HUDEP-2 (cell line): ENCODE measurements around the gene KIF16B.
"Not testable (repeated sequence)": the region's sequence is repeated elsewhere in the genome, so short reads cannot be mapped to it uniquely, and the experiment has no call there.

Experiments
- DNase-seq, 76 experiments: peaks; one replicate each; lab custom pipeline; 2025; ENCODE audit not compliant: unreplicated experiment in 76 of 76; lab: John Stamatoyannopoulos, UW

KIF16B gene

DNA sequence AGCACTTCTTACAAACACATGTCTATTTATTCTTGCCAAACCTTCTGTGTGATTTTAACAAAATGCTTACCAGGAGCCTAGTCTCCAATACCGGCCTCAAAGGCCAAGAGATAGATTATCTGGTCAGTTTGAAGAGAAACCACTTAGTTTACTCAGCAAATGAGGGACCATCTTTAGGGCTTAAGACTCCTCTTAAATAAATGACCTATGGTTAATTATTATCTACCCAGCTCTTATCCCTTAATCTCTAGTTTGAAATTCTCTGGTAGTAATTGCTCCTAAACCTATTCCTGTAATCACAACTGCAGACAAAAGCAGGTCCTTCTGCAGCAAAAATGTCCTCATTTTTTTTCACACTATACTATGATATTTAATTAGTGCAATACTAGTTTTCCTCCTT, 301.8 kb downstream of the KIF16B start:
- DNase-seq = no peak

DNA sequence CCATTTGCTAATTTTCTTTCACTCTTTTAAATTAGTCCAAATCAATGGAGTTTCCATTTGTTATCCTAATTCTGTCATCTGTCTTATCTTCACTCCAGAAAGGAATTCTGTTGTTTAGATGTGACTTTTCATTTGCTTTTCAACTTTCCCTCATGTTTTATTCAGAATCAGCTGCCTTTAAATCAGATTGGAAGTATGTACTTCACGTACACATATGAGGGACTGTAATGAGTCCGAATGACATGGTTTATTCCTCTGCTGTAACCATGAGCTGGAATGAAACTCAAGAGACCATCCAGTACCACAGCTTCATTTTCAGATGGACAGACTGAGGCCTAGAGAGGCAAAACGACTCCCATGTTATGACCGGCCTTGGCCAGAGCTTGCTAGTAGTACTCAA, 302.3 kb downstream of the KIF16B start:
- DNase-seq = no peak

DNA sequence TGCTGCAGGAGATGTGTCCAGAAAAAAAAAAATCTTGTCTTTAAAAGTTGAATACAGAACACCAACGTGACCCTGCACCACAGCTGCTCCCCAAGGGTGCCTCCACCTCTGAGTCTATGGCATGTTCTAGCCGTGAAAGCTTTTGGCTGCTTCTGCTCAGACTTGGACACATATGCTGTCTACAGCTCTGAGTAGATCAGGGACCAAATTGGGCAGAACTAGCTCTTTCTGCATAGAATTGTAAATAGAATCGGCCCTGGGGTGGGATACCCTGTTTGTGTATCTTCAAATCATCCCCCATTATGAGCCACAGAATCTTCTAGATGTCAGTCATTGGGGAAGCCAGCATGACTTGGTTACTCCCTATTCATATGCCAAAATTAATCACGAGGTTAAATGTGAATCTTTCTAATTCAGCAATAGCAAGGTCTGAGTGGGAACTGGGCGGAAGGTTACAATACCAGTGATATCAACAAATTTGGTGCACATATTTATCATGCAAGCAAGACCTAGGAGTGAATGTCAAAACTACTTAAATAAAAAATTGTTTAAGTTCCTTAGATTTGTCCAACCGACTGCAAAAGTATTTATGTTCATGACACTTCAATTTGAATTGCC, 302.8 kb downstream of the KIF16B start:
- DNase-seq = no peak

DNA sequence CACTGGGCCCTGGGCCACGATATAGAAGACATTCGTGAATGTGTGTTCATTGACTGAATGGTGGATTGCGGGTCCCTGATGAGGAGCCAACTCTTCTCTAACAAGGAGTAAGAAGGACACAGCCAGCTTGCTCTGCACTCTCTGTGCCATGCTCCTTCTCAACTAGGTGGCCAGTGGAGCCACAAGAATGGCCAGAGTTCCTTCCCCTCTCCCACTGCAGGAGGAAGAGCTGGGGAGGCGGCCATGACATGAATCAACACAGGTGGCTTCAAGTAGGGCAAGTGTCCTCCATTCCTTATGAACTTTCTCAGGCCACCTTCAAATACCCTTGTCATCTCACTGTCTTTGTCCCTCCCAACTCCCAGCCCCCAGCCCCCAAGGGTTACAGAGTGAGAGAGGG, 305.7 kb downstream of the KIF16B start:
- DNase-seq = no peak

DNA sequence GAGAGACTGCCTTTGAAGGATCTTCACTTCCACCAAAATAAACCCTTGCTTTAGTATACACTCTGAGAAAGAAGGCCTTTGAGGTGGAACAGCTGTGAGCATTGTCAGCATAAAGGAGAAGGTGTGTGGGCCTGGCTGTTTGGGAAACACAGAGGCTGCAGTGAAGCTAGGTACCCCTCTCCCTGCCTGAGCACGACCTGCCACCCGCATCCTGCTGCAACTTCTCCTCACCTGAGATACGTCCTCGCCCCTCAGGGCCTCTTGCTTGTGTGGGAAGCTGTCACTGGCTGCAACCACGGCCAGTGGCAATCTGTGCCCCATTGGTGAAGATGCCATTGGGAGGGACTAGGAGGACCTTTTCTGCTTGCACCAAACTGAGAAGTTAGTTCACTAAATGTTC, 307.9 kb downstream of the KIF16B start:
- DNase-seq = no peak

DNA sequence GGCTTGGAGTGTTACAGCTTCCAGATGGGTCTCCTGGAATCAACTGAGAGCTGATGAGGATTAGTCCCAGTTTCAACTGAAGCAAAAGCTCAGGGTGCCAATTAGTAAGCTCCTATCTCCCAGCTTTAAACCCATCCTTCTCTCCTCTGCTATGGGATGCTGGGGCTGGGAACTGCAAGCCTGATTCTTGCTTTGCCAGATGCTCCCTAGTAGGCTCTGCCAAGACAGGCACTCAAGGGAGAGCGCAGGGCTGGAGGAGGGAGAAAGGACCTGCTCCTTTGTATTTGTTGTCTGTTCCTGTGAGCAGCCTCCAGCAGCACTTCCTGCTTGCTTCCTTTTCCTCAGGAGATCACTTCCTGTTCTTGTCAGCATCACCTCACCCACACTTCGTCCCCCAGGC, 309.7 kb downstream of the KIF16B start:
- no peak for DNase-seq

DNA sequence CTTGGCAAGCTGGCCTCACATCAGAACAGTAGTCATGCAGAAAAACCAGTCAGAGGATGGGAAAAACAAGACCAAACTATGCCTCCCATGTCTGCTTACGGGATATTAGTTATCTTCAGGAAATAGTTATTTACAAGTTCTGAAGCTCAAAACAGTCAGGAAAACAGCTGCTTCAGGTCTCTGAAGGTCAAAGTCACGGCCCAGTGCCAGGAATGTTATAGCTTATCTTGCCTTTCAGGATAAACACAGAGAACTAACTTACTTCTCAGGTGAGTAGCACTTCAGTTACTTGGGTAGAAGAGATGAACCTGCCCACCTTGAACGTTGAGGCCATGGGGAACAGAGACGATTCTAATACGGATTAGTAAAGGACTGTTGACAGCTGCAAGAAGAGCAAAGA, 310.7 kb downstream of the KIF16B start:
- peak in 1 of 76 experiments; percentile 4 for DNase-seq

DNA sequence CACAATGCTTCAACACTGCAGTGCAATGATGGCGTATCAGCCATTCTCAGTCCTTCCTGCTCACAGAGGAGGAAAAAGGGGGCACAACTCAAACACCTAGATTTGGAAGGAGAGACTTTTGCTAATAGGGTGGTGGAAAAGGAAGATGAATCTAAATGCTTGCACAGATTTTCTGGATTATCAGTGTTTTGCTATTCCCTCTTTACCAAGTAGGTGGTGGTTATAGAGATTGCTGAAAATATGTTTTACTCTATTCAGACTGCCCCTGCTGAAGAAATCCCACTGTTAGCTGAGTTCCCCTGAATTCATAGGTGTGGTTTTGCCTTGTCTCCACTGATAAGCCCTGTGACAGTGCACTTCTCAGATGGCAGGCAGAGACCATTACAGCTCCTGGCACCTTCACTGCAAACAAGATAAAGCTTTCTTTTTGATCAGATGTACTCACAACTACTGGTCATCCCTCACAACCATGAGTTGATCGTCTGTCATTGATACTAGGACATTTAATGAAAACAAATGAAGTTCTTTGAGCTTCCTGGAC, 311.4 kb downstream of the KIF16B start:
- peak in 68 of 76 experiments; percentile 3 to 81 (median 42) for DNase-seq

DNA sequence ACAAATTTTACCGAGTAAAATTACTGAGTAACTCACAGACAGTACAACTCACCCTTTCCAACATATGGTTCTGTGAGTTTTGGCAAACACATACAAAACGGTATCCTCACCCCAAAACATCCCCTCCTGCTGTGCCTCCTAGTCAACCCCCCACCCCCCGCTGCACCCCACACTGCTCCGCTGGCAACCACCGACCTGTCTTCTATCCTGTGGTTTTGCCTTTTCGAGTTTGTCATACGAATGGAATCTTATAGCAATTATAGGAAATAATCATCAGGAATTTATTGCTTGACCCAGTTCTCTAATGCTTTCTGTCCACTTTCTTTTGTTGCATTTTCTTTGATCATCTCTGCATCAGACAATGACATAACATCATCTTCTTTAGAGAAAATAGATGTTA, 312.3 kb downstream of the KIF16B start:
- no peak for DNase-seq

DNA sequence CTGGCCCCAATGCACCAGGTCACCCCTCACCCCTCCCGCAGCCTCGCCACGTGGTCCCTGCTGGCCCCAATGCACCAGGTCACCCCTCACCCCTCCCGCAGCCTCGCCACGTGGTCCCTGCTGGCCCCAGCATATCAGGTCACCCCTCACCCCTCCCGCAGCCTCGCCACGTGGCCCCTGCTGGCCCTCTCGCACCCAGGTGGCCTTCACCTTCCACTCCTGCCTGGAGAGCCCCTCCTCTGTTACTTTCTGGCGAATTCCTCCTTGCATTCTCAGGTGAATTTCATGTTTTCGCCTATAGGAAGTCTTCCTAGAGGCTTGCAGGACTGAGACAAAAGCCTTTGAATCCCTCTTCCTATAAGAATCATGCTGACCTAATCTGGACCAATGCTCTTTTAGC, 313.1 kb downstream of the KIF16B start:
- DNase-seq = not testable (repeated sequence)

DNA sequence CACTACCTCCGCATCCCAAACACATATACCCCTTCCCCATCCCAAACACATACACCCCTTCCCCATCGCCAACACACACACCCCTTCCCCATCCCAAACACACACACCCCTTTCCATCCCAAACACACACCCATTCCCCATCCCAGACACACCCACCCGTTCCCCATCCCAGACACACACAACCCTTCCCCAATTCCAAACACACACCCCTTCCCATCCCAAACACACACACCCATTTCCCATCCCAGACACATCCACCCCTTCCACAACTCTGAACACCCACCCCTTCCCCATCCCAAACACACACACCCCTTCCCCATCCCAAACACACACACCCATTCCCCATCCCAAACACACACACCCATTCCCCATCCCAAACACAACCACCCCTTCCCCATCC, 314.5 kb downstream of the KIF16B start:
- no peak for DNase-seq

DNA sequence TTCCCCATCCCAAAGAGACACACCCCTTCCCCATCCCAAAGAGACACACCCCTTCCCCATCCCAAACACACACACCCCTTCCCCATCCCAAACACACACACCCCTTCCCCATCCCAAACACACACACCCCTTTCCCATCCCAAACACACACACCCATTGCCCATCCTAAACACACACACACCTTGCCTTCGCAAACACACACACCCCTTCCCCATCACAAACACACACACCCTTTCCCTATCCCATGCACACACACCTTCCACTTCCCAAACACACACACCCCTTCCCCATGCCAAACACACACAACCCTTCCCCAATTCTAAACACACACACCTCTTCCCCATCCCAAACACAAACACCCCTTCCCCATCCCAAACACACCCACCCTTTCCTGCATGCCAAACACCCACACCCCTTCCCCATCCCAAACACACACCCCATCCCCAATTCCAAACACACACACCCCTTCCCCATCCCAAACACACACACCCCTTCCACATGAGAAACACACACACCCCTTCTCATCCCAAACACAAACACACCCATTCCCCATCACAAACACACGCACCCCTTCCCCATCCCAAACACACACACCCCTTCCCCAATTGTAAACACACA, 315.3 kb downstream of the KIF16B start:
- no peak for DNase-seq

DNA sequence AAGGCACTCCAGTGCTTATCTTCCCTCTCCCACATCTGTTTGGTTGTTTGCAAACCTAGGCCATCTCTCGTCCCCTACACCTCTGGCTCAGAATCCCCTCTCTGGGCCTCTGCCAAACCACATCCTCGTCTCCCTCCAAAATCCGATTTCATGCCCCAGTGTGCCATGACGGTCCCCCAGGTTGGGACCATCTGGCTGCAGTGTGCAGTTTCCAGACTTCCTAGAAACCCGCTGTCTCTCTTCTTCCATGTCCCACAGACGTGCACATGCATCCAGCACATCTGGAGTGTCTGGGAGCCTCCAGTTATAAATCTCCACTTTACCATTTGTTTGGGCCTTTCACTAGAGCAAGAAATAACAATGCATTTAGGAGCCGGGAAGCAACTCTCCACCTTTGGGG, 316.2 kb downstream of the KIF16B start:
- no peak for DNase-seq

DNA sequence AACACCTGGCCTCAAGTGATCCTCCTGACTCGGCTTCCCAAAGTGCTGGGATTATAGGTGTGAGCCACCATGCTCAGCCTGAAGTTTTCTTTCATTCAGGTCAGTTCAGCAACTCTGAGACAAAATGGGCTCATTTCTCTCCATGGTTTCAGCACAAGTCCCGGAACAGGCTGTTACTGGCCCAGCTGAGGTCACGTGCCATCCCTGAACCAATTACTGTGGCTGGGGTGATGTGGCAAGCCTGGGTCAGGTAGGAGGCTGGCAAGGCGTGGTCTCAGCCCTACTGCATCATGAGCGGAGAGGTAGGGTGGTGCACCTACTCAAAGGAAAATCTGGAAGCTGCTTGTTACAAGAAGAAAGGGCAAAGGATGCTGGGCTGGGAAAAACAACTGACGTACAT, 326.4 kb downstream of the KIF16B start:
- no peak for DNase-seq

DNA sequence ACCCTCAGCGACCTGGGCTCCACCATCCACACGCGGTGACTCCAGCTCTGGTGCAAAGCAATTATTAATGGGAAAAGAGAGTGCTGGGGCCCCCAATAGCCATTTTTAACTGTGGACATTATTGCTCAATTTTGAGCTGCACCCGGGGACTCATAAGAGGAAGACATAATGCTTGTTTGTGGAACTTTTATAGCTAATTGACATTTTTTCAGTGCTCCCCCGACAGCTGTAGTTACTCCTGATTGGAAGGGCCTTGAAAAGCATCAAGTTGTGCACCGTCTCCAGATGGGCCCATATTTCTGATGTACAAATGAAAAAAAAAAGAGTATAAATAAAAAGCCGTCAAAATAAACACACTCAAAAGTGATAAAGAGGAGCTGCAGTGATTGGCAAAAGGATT, 327.0 kb downstream of the KIF16B start:
- DNase-seq = no peak

DNA sequence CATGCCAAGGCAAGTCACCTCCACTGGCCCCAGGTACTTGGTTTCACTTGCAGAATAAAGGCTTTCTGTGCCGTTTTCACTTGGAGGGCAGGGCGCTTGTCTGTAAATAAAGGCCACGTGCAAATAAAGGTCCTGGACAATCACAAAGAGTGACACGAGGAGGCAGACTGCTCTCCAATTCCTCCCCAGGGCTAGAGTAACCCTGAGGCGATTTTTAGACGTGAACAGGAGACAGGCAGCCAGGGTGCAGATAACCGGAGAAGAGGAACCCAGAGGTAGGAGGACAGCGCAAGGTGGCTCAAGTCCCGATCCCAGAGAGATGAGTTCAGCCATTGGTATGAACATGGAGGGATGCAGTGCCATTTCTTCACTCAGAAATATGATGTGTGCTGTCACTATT, 327.4 kb downstream of the KIF16B start:
- DNase-seq = no peak

DNA sequence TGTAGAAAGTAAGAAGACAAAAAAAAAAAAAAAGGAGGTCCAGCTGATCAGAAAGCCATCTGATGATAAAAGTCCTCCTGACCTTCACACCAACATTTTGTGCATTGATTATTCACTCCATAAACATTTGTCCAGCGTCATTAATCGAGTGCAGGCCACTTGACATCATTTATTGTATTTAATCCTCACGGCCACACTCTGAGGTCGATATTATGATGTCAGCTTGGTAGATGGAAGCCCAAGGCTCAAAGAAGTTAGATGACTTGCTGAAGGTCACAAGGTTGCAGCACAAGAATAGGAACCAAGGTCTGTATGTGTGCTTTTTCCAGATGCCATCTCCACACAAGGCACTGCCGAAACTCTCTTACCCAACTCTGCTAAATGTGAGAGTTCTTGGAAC, 328.4 kb downstream of the KIF16B start:
- no peak for DNase-seq

DNA sequence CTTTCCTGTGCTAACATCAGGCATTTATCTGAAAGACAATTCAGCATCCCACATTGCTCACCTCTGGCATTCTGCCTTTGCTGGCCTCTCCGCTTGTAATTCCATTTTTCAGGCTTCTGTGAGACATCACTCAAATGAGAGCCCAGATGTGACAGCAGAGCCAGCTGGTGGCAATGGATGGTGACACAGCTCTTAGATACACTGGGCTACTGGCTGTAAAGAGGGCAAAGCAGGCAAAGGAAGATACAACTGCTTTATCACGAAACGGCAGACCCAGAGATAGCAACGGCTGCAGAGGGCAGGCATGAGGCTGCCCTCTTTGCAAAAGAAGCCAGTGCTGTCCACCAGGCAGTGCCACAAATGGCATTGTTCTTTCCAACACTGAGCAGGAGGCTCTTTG, 329.8 kb downstream of the KIF16B start:
- peak in 74 of 76 experiments; percentile 9 to 84 (median 58) for DNase-seq

DNA sequence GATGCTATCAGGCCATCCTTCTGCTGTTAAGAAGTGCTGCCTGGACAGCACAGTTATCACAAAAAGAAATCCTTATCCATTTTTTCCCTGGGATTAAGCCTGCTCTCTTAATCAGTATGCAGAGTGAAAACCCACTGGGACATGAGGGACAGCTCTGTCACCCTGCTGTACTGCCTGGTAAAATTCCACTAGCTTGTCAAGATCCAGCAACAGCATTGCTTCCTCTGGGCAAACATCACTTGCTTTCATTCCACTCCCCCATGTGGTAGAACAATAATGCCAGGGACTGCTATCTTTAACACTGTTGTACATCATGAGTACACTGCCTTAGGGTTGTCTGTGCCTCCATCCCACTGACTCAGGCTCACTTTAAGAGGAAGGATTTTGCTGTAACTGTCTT, 331.3 kb downstream of the KIF16B start:
- peak in 2 of 76 experiments; percentile 2 to 17 for DNase-seq

DNA sequence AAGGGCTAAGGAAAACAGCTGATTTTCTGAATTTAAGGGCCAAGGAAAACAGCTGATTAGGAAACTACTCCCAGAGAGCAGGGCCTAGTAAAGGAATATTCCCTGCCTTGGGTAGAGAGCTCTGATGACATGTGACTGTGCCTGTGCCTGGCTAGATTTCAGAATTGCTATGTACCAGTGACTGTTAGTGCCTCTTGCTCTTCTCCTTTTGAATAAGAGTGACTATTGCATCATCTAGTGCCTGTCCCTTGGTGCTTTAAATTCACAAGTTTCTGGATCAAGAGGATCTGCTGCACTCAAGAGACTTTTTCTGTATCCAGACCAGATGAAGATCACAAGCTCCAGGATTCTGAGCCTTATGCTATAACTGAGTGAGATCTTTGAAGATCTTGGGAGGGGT, 332.9 kb downstream of the KIF16B start:
- DNase-seq = no peak

DNA sequence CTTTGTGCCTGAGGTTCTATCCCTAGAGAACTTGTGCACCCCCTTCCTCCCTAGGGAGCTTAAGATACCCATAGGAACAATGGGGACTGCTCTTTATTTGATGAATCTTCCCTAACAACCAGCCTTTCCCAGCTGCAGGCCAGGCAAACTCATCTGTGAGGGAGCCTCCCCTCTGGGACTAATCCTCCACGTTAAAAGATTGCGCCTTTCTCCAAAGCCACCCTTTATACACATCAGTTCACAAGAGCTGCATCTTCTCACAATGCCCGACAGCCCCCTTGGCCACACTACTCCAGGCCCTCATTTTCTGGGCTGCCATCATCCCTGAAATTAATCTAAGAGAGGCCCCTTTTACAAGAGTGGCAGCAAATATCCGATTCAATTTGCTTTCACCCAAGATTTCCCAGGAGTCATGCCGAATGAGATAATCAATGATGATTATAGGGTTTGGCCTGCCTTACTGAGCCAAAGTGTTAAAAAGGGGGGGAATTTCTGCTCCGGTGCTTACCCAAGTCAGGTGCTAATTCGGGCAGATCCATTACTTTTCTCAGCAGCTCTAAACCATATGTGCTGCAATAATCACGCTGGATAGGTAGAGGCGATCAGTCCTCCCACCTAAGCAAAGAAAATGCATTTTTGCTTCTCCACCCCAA, 336.5 kb downstream of the KIF16B start:
- DNase-seq = no peak

DNA sequence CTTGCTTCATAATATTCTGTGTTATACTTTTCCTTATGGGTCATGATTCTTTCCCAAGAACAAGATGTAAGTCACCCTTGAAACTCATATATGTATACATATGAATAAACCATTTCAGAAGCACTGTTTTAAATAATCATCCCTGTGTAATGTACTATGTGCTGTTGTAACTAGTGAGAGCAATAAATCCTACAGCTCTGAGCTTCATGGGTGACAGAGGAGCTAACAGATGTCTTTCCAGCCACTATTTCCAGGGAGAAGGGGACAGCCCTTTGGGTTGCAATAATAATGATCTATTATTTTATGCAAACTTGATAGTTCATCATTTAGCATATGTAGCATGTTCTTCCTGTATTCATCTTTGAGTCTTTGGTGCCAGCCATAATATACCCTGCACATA, 342.8 kb downstream of the KIF16B start:
- no peak for DNase-seq
